DOHH2 (cell line): ENCODE data around the gene YWHAB.

Source experiments
- CTCF ChIP-seq: fragments of 200-600 bp; sonication (generic); IDR thresholded peaks from one replicate; pipeline ENCODE4 v1.5.1; 2014; ENCODE audit warnings: antibody characterized with exemption, mild to moderate bottlenecking, low read depth, low read length; ENCODE audit not compliant: poor library complexity, severe bottlenecking
- EZH2phosphoT487 ChIP-seq: fragments of 200-600 bp; sonication (generic); IDR thresholded peaks from 2 replicates; pipeline ENCODE4 v1.6.1; 2017; ENCODE audit warnings: borderline replicate concordance, mild to moderate bottlenecking, antibody characterized with exemption, low read length, moderate library complexity, mixed read lengths

GRCh38 chr20:44942264-44942973 is 56.9 kb downstream of the YWHAB start:
- TF ChIP-seq EZH2phosphoT487 (no peak), CTCF (no peak)
